Measurements from ENCODE around the gene APOL4. TPM values are rescaled to one million over a fixed set of nuclear protein-coding genes. Genes with fewer than 3 reads are reported as not detected.
A peak's percentile ranks its signal among the peaks of the same experiment; 100 is the strongest.

Gene APOL4
- total and polyA plus RNA-seq, 2 of the 4 experiments (the other 2 are of a cell fraction) = 0.07 TPM; not detected in 1

DNA sequence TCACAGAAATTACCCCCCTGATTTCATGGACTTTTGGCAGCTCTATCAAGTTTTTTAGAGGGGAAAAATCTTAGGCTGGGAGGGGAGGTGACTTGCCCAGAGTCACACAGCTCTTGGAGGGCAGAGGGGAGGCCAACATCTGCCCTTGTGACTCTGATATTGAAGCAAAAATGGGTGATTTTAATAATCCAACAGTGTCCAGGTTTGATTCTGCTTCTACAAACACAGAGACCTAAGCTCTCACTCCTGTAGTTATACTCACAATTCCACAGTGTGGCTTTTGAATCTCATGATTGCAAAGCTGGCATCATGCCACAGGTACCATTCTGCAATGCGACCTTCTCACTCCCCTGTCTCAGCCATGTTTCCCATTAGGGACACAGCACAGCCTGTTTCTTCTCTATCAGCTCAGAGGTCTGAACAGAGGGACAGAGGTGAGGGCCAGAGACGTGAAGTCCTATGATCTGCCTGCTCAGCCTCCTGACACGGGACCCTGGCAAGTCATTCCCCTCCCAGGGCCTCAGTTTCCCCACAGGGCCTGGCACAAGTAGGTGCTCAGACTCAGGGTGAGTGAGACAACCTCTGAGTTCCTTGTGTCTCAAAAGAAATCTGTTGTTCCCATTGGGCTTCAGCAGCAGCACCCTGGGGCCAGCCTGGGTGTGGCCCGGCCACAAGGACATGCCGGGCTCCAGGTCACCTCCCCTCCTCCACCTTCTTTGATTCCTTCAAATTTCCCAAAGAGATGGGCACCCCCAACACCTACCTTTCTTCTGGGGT lies 37.0 kb upstream of the APOL4 start:
- Histone ChIP-seq H3K27ac (ENCODE audit: insufficient read depth, low read length) (peak overlapping the region; percentile 73), H2AFZ (replicated peaks; ENCODE audit: low read length, poor library complexity) (peak overlapping the region; percentile 92), H4K91ac (ENCODE audit: insufficient read depth, low read depth, low read length) (peak overlapping the region; percentile 77), H3K4me3 (ENCODE audit: insufficient read depth, low read depth, low read length) (peak overlapping the region; percentile 65), H3K4ac (ENCODE audit: low read depth, low read length) (peak overlapping the region; percentile 92), H2AK9ac (replicated peaks; ENCODE audit: low read depth, low read length, poor library complexity) (peak overlapping the region; percentile 96), H3K9me3 (ENCODE audit: control insufficient read depth, insufficient read depth, low read length) (no peaks in the 10 kb centered on the region), H3K23ac (ENCODE audit: low read depth, low read length) (peak overlapping the region; percentile 93), H3K9me1 (ENCODE audit: insufficient read depth, low read length) (peaks cover 12% of the 10 kb centered on the region), H3K36me3 (ENCODE audit: control insufficient read depth, insufficient read depth, low read length) (peaks cover 3% of the 10 kb centered on the region; the same call in 1 of the 2 replicates), H3K27me3 (ENCODE audit: control insufficient read depth, insufficient read depth, low read length) (no peaks in the 10 kb centered on the region), H2BK15ac (ENCODE audit: low read depth, low read length) (peak overlapping the region; percentile 92; the same call in 1 of the 3 replicates), H3K4me2 (ENCODE audit: low read depth, low read length) (peak overlapping the region; percentile 95), H3K4me1 (ENCODE audit: control insufficient read depth, insufficient read depth, low read length) (peaks cover 19% of the 10 kb centered on the region), H2BK120ac (ENCODE audit: low read depth, low read length) (peak overlapping the region; percentile 70), H3K9ac (ENCODE audit: low read depth, low read length) (peak overlapping the region; percentile 86), H4K5ac (ENCODE audit: low read depth, low read length) (peak overlapping the region; percentile 56; the same call in 1 of the 2 replicates), H3K18ac (ENCODE audit: low read depth, low read length) (peak overlapping the region; percentile 87), H4K8ac (ENCODE audit: low read depth in 2 of 2, low read length in 2 of 2) (peak overlapping the region; percentile 8 to 95; a peak in 3 of 4 replicates), H3K79me1 (ENCODE audit: low read depth in 1 of 2, low read length in 2 of 2) (peaks cover 4 to 42% of the 10 kb centered on the region in 2 experiments), H3K56ac (ENCODE audit: extremely low read depth, insufficient read depth, low read length) (peak overlapping the region; percentile 92), H3K14ac (replicated peaks; ENCODE audit: low read depth, low read length) (peak overlapping the region; percentile 99), H4K20me1 (ENCODE audit: insufficient read depth, low read length) (0 out of 2 replicates have a peak, but pooled peaks cover 6% of the 10 kb centered on the region), H2BK20ac (ENCODE audit: low read depth, low read length) (peak overlapping the region; percentile 38; the same call in 1 of the 2 replicates), H2BK5ac (ENCODE audit: low read depth, low read length, poor library complexity, severe bottlenecking) (peak overlapping the region; percentile 91), H2AK5ac (ENCODE audit: low read depth, low read length) (peak overlapping the region; percentile 67)
- ChIA-PET CTCF (interaction anchor here (0.6 to 3.0 kb wide), 7 partner anchors 11 to 43 kb away, joined by 3 to 8 read pairs (median 3); partner anchors contain the start of gene APOL4), POLR2A (ENCODE audit: unreplicated experiment) (interaction anchor here (1.3 kb wide), 1 partner anchor 244 kb away, joined by 5 read pairs; the partner anchor contains the start of gene TXN2)
- dilution Hi-C loops (cut with HindIII; ENCODE audit: low sequenced_read_pairs, unreplicated experiment) = no loop called here
- ATAC-seq (ENCODE audit: low read depth) = peak; percentile 3; the same call in 1 of the 2 replicates
- TF ChIP-seq CEBPB (IDR thresholded peaks at IDR 0.05; ENCODE audit: low read depth, low read length) = no peak
- TF ChIP-seq, protein P1, sequence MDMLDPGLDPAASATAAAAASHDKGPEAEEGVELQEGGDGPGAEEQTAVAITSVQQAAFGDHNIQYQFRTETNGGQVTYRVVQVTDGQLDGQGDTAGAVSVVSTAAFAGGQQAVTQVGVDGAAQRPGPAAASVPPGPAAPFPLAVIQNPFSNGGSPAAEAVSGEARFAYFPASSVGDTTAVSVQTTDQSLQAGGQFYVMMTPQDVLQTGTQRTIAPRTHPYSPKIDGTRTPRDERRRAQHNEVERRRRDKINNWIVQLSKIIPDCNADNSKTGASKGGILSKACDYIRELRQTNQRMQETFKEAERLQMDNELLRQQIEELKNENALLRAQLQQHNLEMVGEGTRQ (IDR thresholded peaks at IDR 0.05; ENCODE audit: low read depth, low read length) = no peak
- no peak for TF ChIP-seq MAZ (IDR thresholded peaks at IDR 0.05; ENCODE audit: borderline replicate concordance, low read depth, low read length)
- no peak for TF ChIP-seq FOS (IDR thresholded peaks at IDR 0.05; ENCODE audit: low read depth, low read length)
- no peak for TF ChIP-seq SMC3 (IDR thresholded peaks at IDR 0.05; ENCODE audit: low read depth, low read length)
- no peak for TF ChIP-seq RCOR1 (IDR thresholded peaks at IDR 0.05; ENCODE audit: insufficient replicate concordance, low read length)
- TF ChIP-seq NFE2L2 (IDR thresholded peaks at IDR 0.05; ENCODE audit: low read depth, low read length) = no peak
- no peak for TF ChIP-seq POLR2A (IDR thresholded peaks at IDR 0.05; ENCODE audit: low read depth, low read length)
- TF ChIP-seq, protein P2, sequence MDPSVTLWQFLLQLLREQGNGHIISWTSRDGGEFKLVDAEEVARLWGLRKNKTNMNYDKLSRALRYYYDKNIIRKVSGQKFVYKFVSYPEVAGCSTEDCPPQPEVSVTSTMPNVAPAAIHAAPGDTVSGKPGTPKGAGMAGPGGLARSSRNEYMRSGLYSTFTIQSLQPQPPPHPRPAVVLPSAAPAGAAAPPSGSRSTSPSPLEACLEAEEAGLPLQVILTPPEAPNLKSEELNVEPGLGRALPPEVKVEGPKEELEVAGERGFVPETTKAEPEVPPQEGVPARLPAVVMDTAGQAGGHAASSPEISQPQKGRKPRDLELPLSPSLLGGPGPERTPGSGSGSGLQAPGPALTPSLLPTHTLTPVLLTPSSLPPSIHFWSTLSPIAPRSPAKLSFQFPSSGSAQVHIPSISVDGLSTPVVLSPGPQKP (IDR thresholded peaks at IDR 0.05; ENCODE audit: borderline replicate concordance, low read depth, low read length) = no peak
- no peak for TF ChIP-seq MXI1 (IDR thresholded peaks at IDR 0.05; ENCODE audit: borderline replicate concordance, low read depth, low read length)
- no peak for DNase-seq
- intact Hi-C loops (cut with micrococcal nuclease) = loop anchor here (2.0 to 5.0 kb wide), 2 partner anchors 39 to 42 kb away; no protein-coding TSS in a partner anchor
- WGBS, 2 experiments (ENCODE audit: extremely low coverage in 2 of 2, insufficient read length in 1 of 2) = 20% methylated on average over 1 of the region's 5 CpGs; no CpG with 5 or more reads in 1 of the 2 experiments
- BruUV-seq (replicated peaks) = no TSS peak
- in situ Hi-C loops (cut with MboI; ENCODE audit: low sequenced_read_pairs) = no loop called here
